GM18498 (cell line): ENCODE measurements around the gene MS4A6A.
A peak's percentile ranks its signal among the peaks of the same experiment; 100 is the strongest.
"Not testable (repeated sequence)": the region's sequence is repeated elsewhere in the genome, so short reads cannot be mapped to it uniquely, and the experiment has no call there.

Experiments used
- ATAC-seq: cut with Tn5 transposase; IDR thresholded peaks from one replicate; pipeline ENCODE4 v1.9.1; 2021; ENCODE audit warnings: mild to moderate bottlenecking, moderate library complexity; ENCODE audit not compliant: unreplicated experiment

Gene MS4A6A, protein sequence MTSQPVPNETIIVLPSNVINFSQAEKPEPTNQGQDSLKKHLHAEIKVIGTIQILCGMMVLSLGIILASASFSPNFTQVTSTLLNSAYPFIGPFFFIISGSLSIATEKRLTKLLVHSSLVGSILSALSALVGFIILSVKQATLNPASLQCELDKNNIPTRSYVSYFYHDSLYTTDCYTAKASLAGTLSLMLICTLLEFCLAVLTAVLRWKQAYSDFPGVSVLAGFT

DNA sequence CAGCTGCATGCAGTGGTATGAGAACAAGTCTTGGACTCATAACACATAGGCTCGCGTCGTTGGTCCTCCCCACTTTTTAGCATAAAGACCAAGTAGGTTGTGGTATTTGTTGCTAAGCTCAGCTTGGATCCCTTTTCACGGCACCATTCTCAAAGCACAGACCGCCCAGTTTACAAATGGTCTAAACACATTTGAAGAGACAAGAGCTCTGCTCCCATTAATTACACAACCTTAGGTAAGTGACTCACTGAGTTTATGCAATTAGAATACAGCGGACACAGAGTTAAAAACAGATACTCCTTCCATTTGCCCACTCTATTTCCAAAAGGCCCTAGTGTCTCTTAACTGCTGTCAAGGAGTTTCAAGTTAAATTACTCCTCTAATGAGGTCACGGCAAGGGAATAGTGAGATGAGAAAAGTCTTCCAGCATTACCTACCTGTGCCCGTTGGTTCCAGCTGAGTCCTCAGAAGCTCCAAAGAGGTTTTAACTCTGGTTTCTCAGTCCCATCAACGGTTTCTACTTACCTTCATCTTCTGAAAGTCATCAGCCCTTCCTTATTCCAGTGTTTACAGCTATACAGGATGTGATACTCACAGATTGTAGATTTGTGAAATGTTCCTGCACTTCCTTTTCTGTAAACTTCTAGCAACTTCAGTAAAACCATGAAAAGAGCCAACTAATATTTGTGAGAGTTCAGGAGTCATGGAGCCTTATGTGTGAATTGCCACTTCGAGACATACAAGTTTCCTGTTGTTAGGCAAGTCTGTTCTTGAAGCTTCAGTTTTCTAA lies at the start of gene MS4A6A:
Gene MS4A6A, minus strand, starts transcription at position 543 of the 790 bp plus-strand sequence. CDS start 1,356 bp downstream, outside the sequence.
- no peak for ATAC-seq

DNA sequence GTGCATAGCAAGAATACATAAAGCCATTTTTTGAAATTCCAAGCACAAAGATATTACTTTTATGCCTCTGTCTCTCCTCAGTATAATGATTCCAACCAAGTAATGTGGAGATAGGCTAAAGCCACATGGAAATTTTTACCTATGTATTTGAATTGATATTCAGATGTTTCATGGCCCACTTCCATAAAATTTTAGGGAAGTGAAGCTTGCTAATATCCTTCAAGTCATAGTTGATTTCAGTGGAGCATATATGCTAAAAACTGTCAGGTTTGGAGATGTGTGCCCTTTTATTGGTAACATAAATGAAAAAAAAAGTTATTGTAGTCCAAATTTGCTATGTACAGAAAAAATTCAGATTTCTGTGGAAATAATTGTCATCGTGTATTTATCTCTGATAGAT lies 47.8 kb upstream of the MS4A6A start:
- ATAC-seq, result no peak

DNA sequence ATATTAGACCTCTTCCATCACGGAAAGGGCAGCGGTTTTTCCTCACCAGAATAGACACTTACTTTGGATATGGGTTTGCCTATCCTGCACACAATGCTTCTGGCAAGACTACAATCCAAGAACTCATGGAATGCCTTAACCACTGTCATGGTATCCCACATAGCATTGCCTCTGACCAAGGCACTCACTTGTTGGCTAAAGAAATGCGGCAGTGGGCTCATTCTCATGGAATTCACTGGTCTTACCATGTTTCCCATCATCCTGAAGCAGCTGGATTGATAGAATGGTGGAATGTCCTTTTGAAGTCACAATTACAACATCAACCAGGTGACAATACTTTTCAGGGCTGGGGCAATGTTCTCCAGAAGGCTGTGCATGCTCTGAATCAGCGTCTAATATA lies 39.3 kb upstream of the MS4A6A start:
- no peak for ATAC-seq

DNA sequence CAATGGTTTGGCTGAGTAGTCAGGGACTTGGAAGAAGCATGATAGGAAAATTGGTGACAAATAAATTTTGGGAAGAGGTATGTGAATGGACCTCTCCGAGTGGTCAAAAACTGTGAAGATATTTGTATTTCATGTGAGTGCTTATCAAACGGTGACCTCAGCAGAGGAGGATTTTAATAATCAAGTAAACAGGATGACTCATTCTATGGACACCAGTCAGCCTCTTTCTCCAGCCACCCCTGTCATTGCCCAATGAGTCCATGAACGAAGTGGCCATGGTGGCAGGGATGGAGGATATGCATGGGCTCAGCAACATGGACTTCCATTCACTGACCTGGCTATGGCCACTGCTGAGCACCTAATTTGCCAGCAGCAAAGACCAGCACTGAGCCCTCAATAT lies 38.8 kb upstream of the MS4A6A start:
- ATAC-seq, result no peak

DNA sequence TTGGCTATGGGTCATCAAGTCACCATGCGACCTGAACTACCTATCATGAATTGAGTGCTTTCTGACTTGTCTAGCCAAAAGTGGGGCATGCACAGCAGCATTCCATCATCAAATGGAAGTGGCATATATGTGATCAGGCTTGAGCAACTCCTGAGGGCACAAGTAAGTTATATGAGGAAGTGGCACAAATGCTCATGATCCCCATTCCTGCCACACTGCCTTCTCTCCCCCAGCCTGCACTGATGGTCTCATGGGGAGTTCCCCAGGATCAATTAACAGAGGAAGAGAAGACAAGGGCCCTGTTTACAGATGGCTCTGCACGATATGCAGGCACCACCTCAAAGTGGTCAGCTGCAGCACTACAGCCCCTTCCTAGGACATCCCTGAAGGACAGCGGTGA lies 38.3 kb upstream of the MS4A6A start:
- ATAC-seq, result no peak

DNA sequence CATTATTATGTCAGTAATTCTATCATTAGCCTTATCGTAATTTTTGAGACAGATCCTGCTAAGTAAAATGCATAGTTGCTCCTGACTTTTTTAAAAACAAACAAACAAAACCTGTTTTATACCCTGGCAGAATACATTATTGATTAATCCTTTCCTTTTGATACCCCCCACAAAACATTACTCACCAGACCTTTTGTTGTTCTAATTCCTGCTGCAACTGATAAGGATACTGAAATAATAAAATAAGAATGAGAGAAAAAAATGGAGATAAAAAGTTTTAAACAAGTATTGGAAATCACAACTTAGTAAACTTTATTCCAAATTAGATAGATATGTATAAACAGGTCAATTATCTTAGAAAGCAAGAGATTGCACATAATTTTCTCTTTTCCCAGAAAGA lies 31.5 kb upstream of the MS4A6A start:
- no peak for ATAC-seq

DNA sequence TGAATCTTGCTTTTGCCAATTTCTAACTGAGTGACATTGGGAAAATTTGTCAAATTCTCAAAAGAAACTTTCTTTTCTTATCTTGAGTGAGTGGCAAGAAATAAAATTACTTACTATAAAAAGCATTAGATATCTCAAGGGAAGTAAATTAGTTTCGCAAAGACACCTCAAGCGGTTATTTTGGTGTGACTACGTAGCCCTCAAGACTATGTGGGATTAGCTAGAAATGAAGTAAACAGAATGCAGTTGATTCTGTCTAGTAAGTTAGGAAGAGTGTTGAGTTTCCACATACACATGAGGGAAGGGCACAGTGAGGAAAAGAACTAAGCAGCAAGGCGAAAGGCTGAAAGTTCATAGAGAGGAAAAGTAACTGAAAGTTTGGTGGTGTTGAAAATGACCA lies 28.3 kb upstream of the MS4A6A start:
- no peak for ATAC-seq

DNA sequence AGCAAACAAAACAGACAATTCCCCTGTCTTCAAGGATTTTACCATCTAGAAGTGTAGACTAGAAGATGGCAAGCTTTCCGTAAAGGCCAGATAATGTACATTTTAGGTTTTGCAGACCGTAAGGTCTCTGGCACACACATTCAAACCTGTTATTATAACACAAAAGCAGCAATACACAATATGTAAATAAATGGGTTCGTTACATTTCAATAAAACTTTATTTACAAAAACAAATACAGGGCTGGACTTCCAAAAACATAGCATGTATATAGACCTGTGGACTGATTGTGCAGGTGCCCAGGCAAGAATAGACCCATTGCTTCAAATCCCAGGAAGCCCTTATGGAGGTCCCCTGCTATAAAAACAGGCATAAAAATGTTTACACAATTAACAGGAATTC lies 27.1 kb upstream of the MS4A6A start:
- no peak for ATAC-seq

DNA sequence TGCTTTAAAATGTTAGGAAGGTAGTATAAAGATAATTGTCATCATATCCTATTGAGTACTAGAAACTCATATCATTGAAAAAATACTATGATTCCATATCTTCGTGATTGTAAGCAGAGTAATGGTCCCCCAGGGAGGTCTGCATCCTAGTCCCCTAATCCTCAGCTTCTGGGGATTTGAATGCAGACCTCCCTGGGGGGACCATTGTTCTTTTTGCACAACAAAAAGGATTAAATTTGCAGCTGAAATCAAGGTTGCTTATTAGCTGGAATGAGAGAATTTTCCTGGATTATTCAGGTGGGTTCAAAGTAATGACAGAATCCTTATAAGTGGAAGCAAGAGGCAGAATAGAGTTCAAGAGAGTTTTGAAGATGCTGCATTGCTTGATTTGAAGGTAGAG lies 26.1 kb upstream of the MS4A6A start:
- ATAC-seq, result no peak

DNA sequence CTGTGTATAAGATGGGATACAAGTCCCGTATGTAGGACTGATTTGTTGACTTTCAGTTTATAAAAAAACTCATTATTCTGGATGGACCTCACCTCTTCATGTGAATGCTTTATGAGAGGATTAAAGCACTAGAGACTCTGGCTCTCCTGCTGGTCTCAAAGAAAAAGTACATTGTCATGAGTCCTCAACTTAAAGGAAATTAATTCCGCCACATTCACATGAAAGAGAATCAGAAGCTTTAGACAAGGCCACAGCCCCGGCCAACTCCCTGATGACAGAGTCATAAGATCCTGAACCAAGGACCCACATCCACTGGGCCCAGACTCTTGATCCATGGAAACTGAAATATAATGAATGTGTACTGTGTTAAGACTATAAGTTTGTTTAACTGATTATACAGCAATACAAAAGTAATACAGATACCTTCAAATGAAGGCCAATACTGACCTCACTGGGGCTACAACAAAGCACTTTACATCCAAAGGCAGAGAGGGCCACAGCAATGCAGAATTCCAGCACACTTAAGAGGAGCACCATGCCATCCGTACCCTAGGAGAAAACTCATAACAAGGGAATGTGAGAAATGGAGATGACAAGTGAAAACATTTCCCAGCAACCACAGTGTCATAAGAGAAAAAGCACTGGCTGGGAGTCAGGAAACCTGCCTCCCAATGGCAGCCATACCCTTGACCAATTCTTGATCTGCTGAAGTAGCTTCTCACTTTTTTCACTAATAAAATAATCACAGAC lies 25.4 kb upstream of the MS4A6A start:
- no peak for ATAC-seq

DNA sequence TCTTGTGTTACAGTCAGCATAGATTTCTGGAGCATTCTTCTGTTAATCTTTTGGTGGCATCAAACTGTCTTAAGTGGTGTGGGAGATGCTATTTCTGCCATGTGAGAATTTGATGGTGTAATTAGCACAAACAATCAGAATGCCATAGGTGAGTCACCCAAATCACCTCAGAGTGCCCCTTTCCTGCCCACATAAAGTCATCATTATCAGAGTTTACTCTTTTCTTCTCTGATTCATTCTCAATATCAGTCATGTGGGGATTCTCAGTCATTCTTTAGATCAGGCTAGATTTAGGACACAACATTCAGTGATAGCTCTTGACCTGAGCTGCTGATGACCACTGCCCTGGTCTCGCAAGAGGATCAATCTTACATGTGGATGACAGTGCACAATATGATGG lies 23.7 kb upstream of the MS4A6A start:
- ATAC-seq, result peak; percentile 42

DNA sequence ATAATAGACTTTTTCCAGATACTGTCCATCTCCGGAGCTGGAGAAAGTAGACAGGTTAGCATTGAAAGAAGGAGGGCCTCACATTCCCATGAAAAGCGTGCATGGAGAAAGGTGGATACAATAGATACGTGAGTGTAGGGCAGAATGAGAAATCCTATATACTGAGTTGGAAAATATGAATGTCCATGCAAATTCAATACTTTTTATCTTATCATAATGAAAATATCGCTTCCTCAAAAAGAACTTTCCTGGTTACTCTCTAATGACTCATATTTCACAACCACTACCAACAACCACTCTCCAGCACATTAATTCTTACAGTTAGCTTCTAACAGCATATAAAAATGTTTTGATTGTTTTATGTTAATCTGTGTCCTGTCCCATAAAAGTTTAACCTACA lies 22.0 kb upstream of the MS4A6A start:
- ATAC-seq, result no peak

DNA sequence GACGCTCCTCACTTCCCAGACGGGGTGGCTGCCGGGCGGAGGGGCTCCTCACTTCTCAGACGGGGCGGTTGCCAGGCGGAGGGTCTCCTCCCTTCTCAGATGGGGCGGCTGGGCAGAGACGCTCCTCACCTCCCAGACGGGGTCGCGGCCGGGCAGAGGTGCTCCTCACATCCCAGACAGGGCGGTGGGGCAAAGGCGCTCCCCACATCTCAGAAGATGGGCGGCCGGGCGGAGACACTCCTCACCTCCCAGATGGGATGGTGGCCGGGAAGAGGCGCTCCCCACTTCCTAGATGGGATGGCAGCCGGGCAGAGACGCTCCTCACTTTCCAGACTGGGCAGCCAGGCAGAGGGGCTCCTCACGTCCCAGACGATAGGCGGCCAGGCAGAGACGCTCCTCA lies 18.5 kb upstream of the MS4A6A start:
- ATAC-seq, result not testable (repeated sequence)

DNA sequence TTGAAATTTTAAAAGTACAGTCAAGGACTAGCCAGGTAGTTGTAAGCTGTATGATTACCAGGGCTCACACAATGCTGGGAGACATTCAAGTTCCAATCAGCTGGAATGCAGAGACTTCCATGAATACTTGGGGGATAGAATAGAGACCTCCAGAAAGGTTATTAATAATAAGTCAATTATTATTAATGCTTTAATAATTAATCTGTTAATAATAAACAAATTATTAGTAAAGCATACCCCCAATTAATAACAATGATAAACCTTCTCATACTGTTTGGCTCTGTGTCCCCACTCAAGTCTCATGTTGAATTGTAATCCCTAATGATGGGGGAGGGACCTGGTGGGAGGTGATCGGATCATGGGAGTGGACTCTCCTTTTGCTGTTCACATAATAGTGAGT lies 14.6 kb upstream of the MS4A6A start:
- no peak for ATAC-seq

DNA sequence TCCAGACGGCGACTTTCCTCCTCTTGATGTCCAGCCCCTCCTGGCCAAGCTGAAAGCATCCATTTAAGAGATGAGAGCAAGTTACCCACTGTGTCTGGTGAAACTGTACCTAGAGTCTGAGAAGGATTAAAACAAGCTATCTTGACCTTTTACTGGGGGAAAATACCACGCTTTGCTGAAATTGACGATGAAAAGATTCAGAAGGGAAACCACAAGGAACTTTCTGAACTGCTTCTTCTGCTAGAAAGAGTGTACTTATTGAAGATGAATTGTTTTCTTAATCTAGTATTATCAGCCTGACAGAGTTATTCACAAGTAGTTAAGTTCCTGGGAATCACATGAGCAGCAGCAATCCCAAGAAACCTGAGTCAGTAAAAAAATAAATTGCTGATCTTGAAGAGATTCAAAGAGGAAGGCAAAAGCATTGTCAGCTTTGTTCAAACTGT lies 13.1 kb upstream of the MS4A6A start:
- ATAC-seq, result peak; percentile 48

DNA sequence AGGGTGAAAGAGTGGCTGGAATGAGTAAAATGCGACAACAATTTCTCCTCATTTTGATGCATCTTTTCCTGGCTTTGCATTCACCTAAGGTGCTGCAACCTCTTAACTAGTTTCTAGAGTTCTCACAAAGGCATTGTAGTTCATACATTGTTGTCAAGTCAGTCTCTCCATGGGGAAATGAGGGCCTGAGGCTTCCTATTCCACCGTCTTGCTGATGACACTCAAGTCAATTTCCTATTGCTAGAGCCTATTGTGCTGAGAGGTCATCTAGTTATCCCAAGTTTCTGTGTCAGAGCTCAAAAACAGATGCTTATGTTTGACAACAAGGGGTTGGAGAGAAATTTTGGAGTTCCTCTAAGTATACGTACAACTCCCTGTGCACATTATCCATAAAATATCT lies 11.6 kb upstream of the MS4A6A start:
- no peak for ATAC-seq

DNA sequence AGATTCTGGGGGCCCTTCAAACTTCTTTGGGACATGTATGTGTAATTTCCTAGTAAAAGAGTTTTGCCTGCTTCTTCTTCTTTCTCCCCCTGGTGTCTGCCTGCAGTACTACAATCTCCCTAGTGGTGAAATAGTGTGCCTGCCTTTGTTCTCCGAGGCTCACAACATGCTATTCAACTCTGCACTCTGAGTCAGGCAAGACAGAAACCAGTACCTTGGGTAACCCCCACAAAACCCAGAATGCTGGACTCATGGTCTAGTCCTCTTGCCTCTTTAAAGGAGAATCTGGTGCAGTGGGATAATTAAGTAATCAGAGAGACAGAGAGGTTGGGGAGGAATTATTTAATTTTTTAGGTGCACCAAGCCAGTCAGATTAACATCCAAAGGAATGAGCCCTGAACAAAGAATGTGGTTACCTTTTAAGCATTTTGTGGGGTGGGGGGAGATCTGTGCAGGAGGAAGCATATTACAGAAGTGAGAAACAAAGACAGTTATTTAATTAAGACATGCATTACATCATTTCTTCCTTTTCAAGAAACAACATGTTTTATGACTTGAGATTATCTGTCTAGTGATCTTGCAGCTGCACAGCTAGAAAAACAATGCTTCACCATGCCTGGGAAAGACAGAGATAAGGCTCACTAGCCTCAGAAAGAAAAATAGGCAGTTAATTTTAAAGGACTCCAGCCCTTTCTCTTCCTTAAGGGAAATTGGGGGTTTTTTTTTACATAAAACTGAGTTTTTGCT lies 11.0 kb upstream of the MS4A6A start:
- peak; percentile 94 for ATAC-seq

DNA sequence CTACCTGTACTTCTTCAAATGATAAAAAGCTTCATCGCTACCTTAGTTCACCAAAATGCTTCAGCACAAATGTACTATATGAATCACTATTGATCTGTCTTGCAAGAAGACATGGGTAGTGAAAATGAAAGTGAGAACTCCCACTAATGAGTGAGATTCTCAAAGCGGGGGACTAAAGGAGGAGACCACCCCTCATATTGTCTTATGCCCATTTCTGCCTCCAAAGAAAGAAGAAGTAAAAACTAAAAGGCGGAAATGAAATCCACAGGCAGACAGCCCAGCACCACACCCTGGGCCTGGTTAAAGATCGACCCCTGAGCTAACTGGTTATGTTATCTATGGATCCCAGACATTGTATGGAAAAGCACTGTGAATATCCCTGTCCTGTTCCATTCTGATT lies 9.7 kb upstream of the MS4A6A start:
- not testable (repeated sequence) for ATAC-seq

DNA sequence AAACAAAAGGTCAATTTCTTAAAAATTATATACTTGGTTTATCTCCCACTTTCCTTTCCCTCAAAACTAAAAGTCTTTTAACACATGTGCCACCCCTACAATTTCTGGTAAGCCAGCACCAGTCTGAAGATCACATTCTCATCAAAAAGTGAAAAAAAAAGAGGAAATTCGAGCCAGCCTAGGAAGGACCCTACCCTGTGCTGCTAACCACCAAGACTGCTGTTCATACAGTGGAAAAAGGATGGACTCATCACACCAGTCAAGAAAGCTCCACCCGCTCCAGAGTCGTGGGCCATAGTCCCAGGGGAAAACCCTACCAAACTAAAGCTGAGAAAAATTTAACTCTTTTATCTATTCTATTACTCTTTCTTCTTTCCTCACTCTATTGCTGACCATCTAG lies 5.6 kb upstream of the MS4A6A start:
- not testable (repeated sequence) for ATAC-seq

DNA sequence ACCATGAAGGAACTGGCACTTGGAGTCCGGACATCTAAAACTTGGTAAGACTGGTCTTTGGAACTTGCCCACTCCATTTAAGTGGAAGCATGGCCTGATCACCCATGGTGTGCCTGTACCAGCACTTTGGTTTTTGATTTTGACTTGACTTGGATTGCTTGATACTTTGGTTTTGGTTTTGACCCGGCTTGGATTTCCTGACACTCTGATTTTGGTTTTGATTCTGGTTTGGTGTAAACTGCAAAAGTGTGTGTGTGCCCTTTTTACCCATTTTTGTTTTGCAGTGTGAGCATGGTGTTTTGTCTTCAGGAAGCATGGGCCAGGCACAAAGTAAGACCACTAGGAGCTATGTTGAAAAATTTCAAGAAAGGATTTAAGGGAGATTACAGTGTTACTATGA lies 3.2 kb upstream of the MS4A6A start:
- not testable (repeated sequence) for ATAC-seq

DNA sequence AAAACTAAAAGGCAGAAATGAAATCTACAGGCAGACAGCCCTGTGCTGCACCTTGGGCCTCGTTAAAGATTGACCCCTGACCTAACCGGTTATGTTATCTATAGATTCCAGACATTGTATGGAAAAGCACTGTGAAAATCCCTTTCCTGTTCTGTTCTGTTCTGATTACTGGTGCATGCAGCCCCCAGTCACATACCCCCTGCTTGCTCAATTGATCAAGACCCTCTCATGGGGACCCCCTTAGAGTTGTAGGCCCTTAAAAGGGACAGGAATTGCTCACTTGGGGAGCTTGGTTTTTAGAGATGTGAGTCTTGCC lies 2.6 kb upstream of the MS4A6A start:
- not testable (repeated sequence) for ATAC-seq
